Activated CD4-positive, CD25-positive, alpha-beta regulatory T cell (primary cell): ENCODE results near the gene UVRAG.

Source experiments
- DNase-seq, 4 experiments: peaks; one replicate each; lab custom pipeline; 2025; lab: John Stamatoyannopoulos, UW

The UVRAG gene

GRCh38 chr11:75809991-75810390 lies 5.0 kb upstream of the UVRAG start:
- DNase-seq = no peak

- DNase-seq = no peak
Measured at GRCh38 chr11:75810637-75811390, 4.2 kb upstream of the UVRAG start.

GRCh38 chr11:75811485-75811884 lies 3.5 kb upstream of the UVRAG start:
- DNase-seq = no peak

GRCh38 chr11:75812542-75813040 lies 2.4 kb upstream of the UVRAG start:
- no peak for DNase-seq

GRCh38 chr11:75813124-75813523 lies 1.9 kb upstream of the UVRAG start:
- no peak for DNase-seq

- no peak for DNase-seq
Measured at GRCh38 chr11:75813622-75814039, 1.4 kb upstream of the UVRAG start.

- DNase-seq = peak in 1 of 4 experiments; percentile 55
Measured at GRCh38 chr11:75814363-75814676, 690 bp upstream of the UVRAG start.

- DNase-seq = peak in 2 of 4 experiments; percentile 51 to 52
Measured at GRCh38 chr11:75815345-75816168, 547 bp downstream of the UVRAG start.

- no peak for DNase-seq
Measured at GRCh38 chr11:75816561-75817239, 1.7 kb downstream of the UVRAG start.

GRCh38 chr11:75820645-75821044 lies 5.6 kb downstream of the UVRAG start:
- no peak for DNase-seq

GRCh38 chr11:75821202-75821601 lies 6.2 kb downstream of the UVRAG start:
- no peak for DNase-seq

- DNase-seq = no peak
Measured at GRCh38 chr11:75822541-75822940, 7.5 kb downstream of the UVRAG start.

- DNase-seq = no peak
Measured at GRCh38 chr11:75823415-75823814, 8.4 kb downstream of the UVRAG start.

GRCh38 chr11:75823946-75824345 lies 8.9 kb downstream of the UVRAG start:
- no peak for DNase-seq

- no peak for DNase-seq
Measured at GRCh38 chr11:75826461-75827230, 11.6 kb downstream of the UVRAG start.

- DNase-seq = no peak
Measured at GRCh38 chr11:75827562-75827961, 12.6 kb downstream of the UVRAG start.

- DNase-seq = no peak
Measured at GRCh38 chr11:75831915-75832502, 17.0 kb downstream of the UVRAG start.

- DNase-seq = no peak
Measured at GRCh38 chr11:75834728-75835127, 19.7 kb downstream of the UVRAG start.

GRCh38 chr11:75836417-75836816 lies 21.4 kb downstream of the UVRAG start:
- no peak for DNase-seq

- no peak for DNase-seq
Measured at GRCh38 chr11:75839851-75840250, 24.8 kb downstream of the UVRAG start.

- no peak for DNase-seq
Measured at GRCh38 chr11:75840522-75840921, 25.5 kb downstream of the UVRAG start.
